ENCODE results near the gene IL13.

DNA sequence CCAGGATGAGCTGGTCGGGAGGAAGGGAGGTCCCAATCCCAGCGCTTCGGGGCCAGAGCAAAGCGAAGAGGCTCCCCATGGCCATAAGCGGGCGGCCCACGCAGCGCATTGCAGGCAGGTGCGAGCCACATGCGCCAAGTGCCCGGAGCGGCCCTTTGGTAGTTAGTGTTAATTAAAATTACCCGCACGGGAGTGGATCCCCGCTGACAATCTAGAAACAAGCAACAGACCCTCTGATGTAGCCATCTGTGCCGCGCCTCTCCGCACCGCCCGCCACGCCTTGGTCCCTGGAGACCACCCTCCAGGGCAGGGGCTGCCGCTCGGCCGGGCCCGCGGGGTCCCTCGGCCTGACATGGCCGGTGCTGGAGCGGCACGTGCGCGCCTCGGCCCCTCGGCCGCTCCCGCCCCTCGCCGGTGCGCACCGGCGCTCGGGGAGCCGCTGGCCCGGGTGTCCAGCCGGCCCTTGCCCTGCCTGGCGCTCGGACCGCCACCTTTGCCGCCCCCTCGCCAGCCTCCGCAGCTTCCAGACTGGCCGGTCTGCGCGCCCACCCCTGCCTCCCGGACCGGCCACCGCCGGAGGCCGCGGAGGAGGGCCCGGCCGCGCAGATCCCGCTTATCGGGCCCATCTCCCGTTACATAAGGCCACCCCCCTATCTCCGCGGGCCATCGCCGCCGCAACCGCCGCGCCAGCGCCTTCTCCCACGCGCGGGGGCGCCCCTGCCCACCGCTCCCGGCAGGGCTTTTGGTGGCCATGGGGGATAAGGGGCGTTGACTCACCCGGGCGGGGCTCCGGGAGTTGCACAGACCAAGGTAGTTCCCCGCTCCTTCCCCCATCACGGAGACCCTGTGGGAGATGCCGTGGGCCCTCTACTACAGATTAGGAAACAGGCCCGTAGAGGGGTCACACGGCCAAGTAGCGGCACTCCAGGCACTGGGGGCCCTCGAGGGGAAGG lies 1.9 kb upstream of the IL13 start:
- TF ChIP-seq, protein P1, sequence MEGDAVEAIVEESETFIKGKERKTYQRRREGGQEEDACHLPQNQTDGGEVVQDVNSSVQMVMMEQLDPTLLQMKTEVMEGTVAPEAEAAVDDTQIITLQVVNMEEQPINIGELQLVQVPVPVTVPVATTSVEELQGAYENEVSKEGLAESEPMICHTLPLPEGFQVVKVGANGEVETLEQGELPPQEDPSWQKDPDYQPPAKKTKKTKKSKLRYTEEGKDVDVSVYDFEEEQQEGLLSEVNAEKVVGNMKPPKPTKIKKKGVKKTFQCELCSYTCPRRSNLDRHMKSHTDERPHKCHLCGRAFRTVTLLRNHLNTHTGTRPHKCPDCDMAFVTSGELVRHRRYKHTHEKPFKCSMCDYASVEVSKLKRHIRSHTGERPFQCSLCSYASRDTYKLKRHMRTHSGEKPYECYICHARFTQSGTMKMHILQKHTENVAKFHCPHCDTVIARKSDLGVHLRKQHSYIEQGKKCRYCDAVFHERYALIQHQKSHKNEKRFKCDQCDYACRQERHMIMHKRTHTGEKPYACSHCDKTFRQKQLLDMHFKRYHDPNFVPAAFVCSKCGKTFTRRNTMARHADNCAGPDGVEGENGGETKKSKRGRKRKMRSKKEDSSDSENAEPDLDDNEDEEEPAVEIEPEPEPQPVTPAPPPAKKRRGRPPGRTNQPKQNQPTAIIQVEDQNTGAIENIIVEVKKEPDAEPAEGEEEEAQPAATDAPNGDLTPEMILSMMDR (IDR thresholded peaks at IDR 0.05; ENCODE audit: extremely low read depth in 1 of 2, insufficient read depth in 1 of 2, low read depth in 1 of 2, low read length in 2 of 2) = no peak
- TF ChIP-seq POLR2AphosphoS5 (IDR thresholded peaks at IDR 0.05; ENCODE audit: insufficient read depth, low read depth, low read length) (no peak), POLR2A (IDR thresholded peaks at IDR 0.05; ENCODE audit: low read depth, low read length) (no peak), EZH2 (IDR thresholded peaks at IDR 0.05; ENCODE audit: borderline replicate concordance, low read depth, low read length, severe bottlenecking) (no peak), MYC (IDR thresholded peaks at IDR 0.05; ENCODE audit: low read depth, low read length) (no peak)
- TF ChIP-seq, protein P2, sequence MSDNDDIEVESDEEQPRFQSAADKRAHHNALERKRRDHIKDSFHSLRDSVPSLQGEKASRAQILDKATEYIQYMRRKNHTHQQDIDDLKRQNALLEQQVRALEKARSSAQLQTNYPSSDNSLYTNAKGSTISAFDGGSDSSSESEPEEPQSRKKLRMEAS (IDR thresholded peaks at IDR 0.05; ENCODE audit: insufficient read depth, insufficient read length) = no peak
